ENCODE measurements around the gene LYPD5.

Gene LYPD5

GRCh38 chr19:43802216-43802951, at the start of gene LYPD5:
LYPD5 (minus strand) TSS chr19:43802447; CDS start chr19:43802380, 67 bp downstream.
- Histone ChIP-seq H3K27me3 (ENCODE audit: insufficient read depth, low read depth) (no peaks in the 10 kb centered on the region), H3K36me3 (ENCODE audit: insufficient read depth) (no peaks in the 10 kb centered on the region), H3K9ac (no peak within 1 kb of the TSS), H3K27ac (no peak within 1 kb of the TSS), H2AFZ (ENCODE audit: low read depth) (no peak within 1 kb of the TSS), H3K4me3 (IDR thresholded peaks at IDR 0.05; ENCODE audit: insufficient read depth, low read depth, low read length) (no peak within 1 kb of the TSS), H4K20me1 (ENCODE audit: insufficient read depth) (no peaks in the 10 kb centered on the region), H3K4me1 (ENCODE audit: low read depth, poor library complexity, severe bottlenecking) (no peaks in the 10 kb centered on the region), H3K4me2 (no peak within 1 kb of the TSS), H3K79me2 (ENCODE audit: insufficient read depth, low read depth) (no peaks in the 10 kb centered on the region)
- no peak for TF ChIP-seq CTCF (conservative IDR thresholded peaks at IDR 0.05; ENCODE audit: low read depth, low read length)

GRCh38 chr19:43848821-43849220, 46.6 kb upstream of the LYPD5 start:
- Histone ChIP-seq H3K79me2 (ENCODE audit: insufficient read depth, low read depth) (no peaks in the 10 kb centered on the region), H3K4me3 (IDR thresholded peaks at IDR 0.05; ENCODE audit: insufficient read depth, low read depth, low read length) (no peak overlapping the region), H3K4me2 (no peak overlapping the region), H4K20me1 (ENCODE audit: insufficient read depth) (no peaks in the 10 kb centered on the region), H3K36me3 (ENCODE audit: insufficient read depth) (no peaks in the 10 kb centered on the region), H2AFZ (ENCODE audit: low read depth) (no peak overlapping the region), H3K4me1 (ENCODE audit: low read depth, poor library complexity, severe bottlenecking) (no peaks in the 10 kb centered on the region), H3K9ac (no peak overlapping the region), H3K27me3 (ENCODE audit: insufficient read depth, low read depth) (no peaks in the 10 kb centered on the region), H3K27ac (no peak overlapping the region)
- TF ChIP-seq CTCF (conservative IDR thresholded peaks at IDR 0.05; ENCODE audit: low read depth, low read length): no peak

- no peak overlapping the region for H3K27ac ChIP-seq
- no peak overlapping the region for H2AFZ ChIP-seq (ENCODE audit: low read depth)
Observed at GRCh38 chr19:43847884-43848283, 45.6 kb upstream of the LYPD5 start.

GRCh38 chr19:43847246-43847645, 45.0 kb upstream of the LYPD5 start:
- Histone ChIP-seq H3K36me3 (ENCODE audit: insufficient read depth) (no peaks in the 10 kb centered on the region), H3K27me3 (ENCODE audit: insufficient read depth, low read depth) (no peaks in the 10 kb centered on the region), H3K9ac (no peak overlapping the region), H2AFZ (ENCODE audit: low read depth) (no peak overlapping the region), H3K27ac (no peak overlapping the region), H4K20me1 (ENCODE audit: insufficient read depth) (no peaks in the 10 kb centered on the region), H3K79me2 (ENCODE audit: insufficient read depth, low read depth) (no peaks in the 10 kb centered on the region), H3K4me1 (ENCODE audit: low read depth, poor library complexity, severe bottlenecking) (no peaks in the 10 kb centered on the region), H3K4me3 (IDR thresholded peaks at IDR 0.05; ENCODE audit: insufficient read depth, low read depth, low read length) (no peak overlapping the region), H3K4me2 (no peak overlapping the region)
- no peak for TF ChIP-seq CTCF (conservative IDR thresholded peaks at IDR 0.05; ENCODE audit: low read depth, low read length)

More at GRCh38 chr19:43847884-43848283, 45.6 kb upstream of the LYPD5 start:
- Histone ChIP-seq H3K27me3 (ENCODE audit: insufficient read depth, low read depth) (no peaks in the 10 kb centered on the region), H3K36me3 (ENCODE audit: insufficient read depth) (no peaks in the 10 kb centered on the region), H3K4me2 (no peak overlapping the region), H3K79me2 (ENCODE audit: insufficient read depth, low read depth) (no peaks in the 10 kb centered on the region), H3K9ac (no peak overlapping the region), H3K4me3 (IDR thresholded peaks at IDR 0.05; ENCODE audit: insufficient read depth, low read depth, low read length) (no peak overlapping the region), H3K4me1 (ENCODE audit: low read depth, poor library complexity, severe bottlenecking) (no peaks in the 10 kb centered on the region), H4K20me1 (ENCODE audit: insufficient read depth) (no peaks in the 10 kb centered on the region)
- no peak for TF ChIP-seq CTCF (conservative IDR thresholded peaks at IDR 0.05; ENCODE audit: low read depth, low read length)
